HCT116 (cell line): ENCODE measurements around the gene IRAK1BP1. TPM values are rescaled to one million over a fixed set of nuclear protein-coding genes. Genes with fewer than 3 reads are reported as not detected.

Source experiments
- ATAC-seq: fragments of 200-7000 bp; cut with Tn5 transposase; 2 replicates; pipeline ENCODE4 v1.9.1; 2020; ENCODE audit warnings: mild to moderate bottlenecking, moderate library complexity
- BruUV-seq: library from RNA; stranded (reverse); fragments of 400-500 nt; replicated peaks from 2 replicates; lab custom pipeline; 2021; lab: Mats Ljungman, UMichigan
- CTCF ChIA-PET: fragments of 300-600 bp; sonication (Branson Sonifier 250); formaldehyde crosslinking; loops from one replicate; lab custom pipeline; 2021; ENCODE audit warnings: antibody characterized with exemption; lab: Charles Lee
- POLR2A ChIA-PET: fragments of 300-600, 350-600 bp; sonication (Branson Sonifier 250); formaldehyde crosslinking; loops from one replicate; lab custom pipeline; 2021; ENCODE audit warnings: antibody characterized with exemption; lab: Charles Lee
- RAD21 ChIA-PET, 2 experiments: fragments of 300-600 bp; sonication (Branson Sonifier 250); formaldehyde crosslinking; loops; one replicate each; lab custom pipeline; 2023; ENCODE audit warnings: low total read pairs in 2 of 2; ENCODE audit not compliant: uncharacterized antibody in 2 of 2, unreplicated experiment in 2 of 2, low non-redundant PET in 1 of 2; lab: Charles Lee
- DNase-seq: peaks from one replicate; pipeline ENCODE4 v3.0.0-alpha.2; 2010; ENCODE audit warnings: low read depth, low spot score
- H2AFZ ChIP-seq: fragments of 200-600 bp; shearing (Covaris generic), sonication (generic); 2 replicates; pipeline ENCODE4 v1.6.1; 2017; ENCODE audit warnings: low read depth, mixed run types, mixed read lengths, antibody characterized with exemption, low read length; ENCODE audit not compliant: poor library complexity, severe bottlenecking
- H3K27ac ChIP-seq: 2 replicates; pipeline ENCODE4 v1.5.1; 2012; ENCODE audit warnings: low read depth, low read length
- H3K27me3 ChIP-seq: fragments of 200-600 bp; sonication (generic); 2 replicates; pipeline ENCODE4 v1.6.1; 2016; ENCODE audit warnings: mixed run types, low read length, mixed read lengths; ENCODE audit not compliant: insufficient read depth
- H3K36me3 ChIP-seq, 2 experiments: fragments of 200-500 bp in 1 of 2; fragments of 200-600 bp in 1 of 2; sonication (Bioruptor generic) in 1 of 2; sonication (generic) in 1 of 2; 2 replicates each; pipeline versions ENCODE4 v1.5.1 to v1.6.1; 2014 to 2016; ENCODE audit warnings: low read length in 2 of 2, inconsistent platforms in 1 of 2, mixed read lengths in 1 of 2, mixed run types in 1 of 2; ENCODE audit not compliant: insufficient read depth in 2 of 2, control insufficient read depth in 1 of 2
- H3K4me1 ChIP-seq, 2 experiments: fragments of 200-600 bp in 1 of 2; sonication (generic) in 1 of 2; 2 replicates each; pipeline versions ENCODE4 v1.5.1 to v1.6.1; 2012 to 2017; ENCODE audit warnings: low read length in 2 of 2, inconsistent platforms in 1 of 2, mild to moderate bottlenecking in 1 of 2, mixed read lengths in 1 of 2, mixed run types in 1 of 2, moderate library complexity in 1 of 2; ENCODE audit not compliant: insufficient read depth in 2 of 2, control insufficient read depth in 1 of 2
- H3K4me2 ChIP-seq: fragments of 200-600 bp; sonication (generic); 2 replicates; pipeline ENCODE4 v1.6.1; 2017; ENCODE audit warnings: mixed run types, low read length, mixed read lengths
- H3K4me3 ChIP-seq, 2 experiments: fragments of 200-600 bp in 1 of 2; sonication (generic) in 1 of 2; replicated peaks in 1 of 2; 2 replicates each; pipeline ENCODE4 v1.5.1; 2011 to 2016; ENCODE audit warnings: low read length in 2 of 2, control low read depth in 1 of 2, low read depth in 1 of 2, mild to moderate bottlenecking in 1 of 2, mixed read lengths in 1 of 2, mixed run types in 1 of 2
- H3K79me2 ChIP-seq: fragments of 200-600 bp; sonication (generic); 2 replicates; pipeline ENCODE4 v1.6.1; 2017; ENCODE audit warnings: mild to moderate bottlenecking, mixed run types, low read length, moderate library complexity, mixed read lengths; ENCODE audit not compliant: insufficient read depth
- H3K9ac ChIP-seq: fragments of 200-600 bp; sonication (generic); 2 replicates; pipeline ENCODE4 v1.6.1; 2016; ENCODE audit warnings: low read length, mixed read lengths
- H3K9me2 ChIP-seq: fragments of 200-600 bp; sonication (generic), shearing (Covaris generic); 2 replicates; pipeline ENCODE4 v1.6.1; 2017; ENCODE audit warnings: mixed run types, mild to moderate bottlenecking, moderate library complexity; ENCODE audit not compliant: insufficient read depth
- H3K9me3 ChIP-seq, 2 experiments: fragments of 200-500 bp in 1 of 2; fragments of 200-600 bp in 1 of 2; sonication (Bioruptor generic) in 1 of 2; sonication (generic) in 1 of 2; 2 replicates each; pipeline ENCODE4 v1.6.1; 2014 to 2017; ENCODE audit warnings: low read length in 2 of 2, mixed read lengths in 2 of 2, inconsistent platforms in 1 of 2, low read depth in 1 of 2, mild to moderate bottlenecking in 1 of 2, mixed run types in 1 of 2, moderate library complexity in 1 of 2; ENCODE audit not compliant: control insufficient read depth in 1 of 2, insufficient read depth in 1 of 2
- H4K20me1 ChIP-seq: fragments of 200-600 bp; sonication (generic), shearing (Covaris generic); 2 replicates; pipeline ENCODE4 v1.6.1; 2017; ENCODE audit warnings: mixed run types, mild to moderate bottlenecking, moderate library complexity; ENCODE audit not compliant: insufficient read depth
- CBX3 ChIP-seq: IDR thresholded peaks from 2 replicates; pipeline ENCODE4 v1.6.1; 2012; ENCODE audit warnings: low read depth
- CEBPB ChIP-seq: IDR thresholded peaks from 2 replicates; pipeline ENCODE4 v1.6.1; 2012; ENCODE audit warnings: low read depth
- EGR1 ChIP-seq: IDR thresholded peaks from 2 replicates; pipeline ENCODE4 v1.6.1; 2012; ENCODE audit warnings: low read depth
- EZH2phosphoT487 ChIP-seq: fragments of 200-600 bp; IDR thresholded peaks from 2 replicates; pipeline ENCODE4 v1.6.1; 2018; ENCODE audit warnings: antibody characterized with exemption, borderline replicate concordance
- FOSL1 ChIP-seq: IDR thresholded peaks from 2 replicates; pipeline ENCODE4 v1.6.1; 2012; ENCODE audit warnings: low read depth
- POLR2A ChIP-seq: IDR thresholded peaks from 2 replicates; pipeline ENCODE4 v1.7.0; 2011; ENCODE audit warnings: borderline replicate concordance; ENCODE audit not compliant: insufficient read depth, insufficient read length; ENCODE audit errors: extremely low read depth
- SIN3A ChIP-seq: IDR thresholded peaks from 2 replicates; pipeline ENCODE4 v1.6.1; 2012; ENCODE audit warnings: low read depth
- SP1 ChIP-seq: IDR thresholded peaks from 2 replicates; pipeline ENCODE4 v1.6.1; 2012; ENCODE audit warnings: low read depth
- SRF ChIP-seq: IDR thresholded peaks from 2 replicates; pipeline ENCODE4 v1.6.1; 2012; ENCODE audit warnings: low read depth
- TCF7L2 ChIP-seq: IDR thresholded peaks from 2 replicates; pipeline ENCODE4 v1.7.0; 2011; ENCODE audit warnings: borderline replicate concordance, inconsistent platforms; ENCODE audit not compliant: insufficient read depth, insufficient read length; ENCODE audit errors: extremely low read depth
- YY1 ChIP-seq: IDR thresholded peaks from 2 replicates; pipeline ENCODE4 v1.6.1; 2011; ENCODE audit warnings: low read length, low read depth, moderate library complexity, mild to moderate bottlenecking; ENCODE audit not compliant: insufficient replicate concordance; ENCODE audit errors: extremely low read depth
- ZNF274 ChIP-seq: fragments of 200-500 bp; sonication (Bioruptor generic); IDR thresholded peaks from 2 replicates; pipeline ENCODE4 v1.6.1; 2014; ENCODE audit warnings: mild to moderate bottlenecking, low read depth, low read length, inconsistent platforms
- intact Hi-C: fragments of 100-400 bp; cut with micrococcal nuclease; formaldehyde crosslinking; loops from 2 replicates; pipeline ENCODE4 v1.10.0; 2022
- total RNA-seq: library from RNA; stranded (reverse); gene quantifications from one replicate; pipeline ENCODE4 v1.2.1, GENCODE V29; 2021; ENCODE audit not compliant: unreplicated experiment
- TF ChIP-seq, protein P1 (sequence below): IDR thresholded peaks from 2 replicates; pipeline ENCODE4 v1.6.1; 2012
- TF ChIP-seq, protein P2 (sequence below): IDR thresholded peaks from 2 replicates; pipeline ENCODE4 v1.6.1; 2012; ENCODE audit warnings: low read depth
- TF ChIP-seq, protein P3 (sequence below): IDR thresholded peaks from 2 replicates; pipeline ENCODE4 v1.6.1; 2012
- TF ChIP-seq, protein P4 (sequence below): IDR thresholded peaks from 2 replicates; pipeline ENCODE4 v1.6.1; 2011; ENCODE audit warnings: mild to moderate bottlenecking, low read length, moderate library complexity; ENCODE audit not compliant: insufficient replicate concordance; ENCODE audit errors: extremely low read depth
- TF ChIP-seq, protein P5 (sequence below), 3 experiments: fragments of 200-600 bp in 1 of 3; sonication (generic) in 1 of 3; IDR thresholded peaks in 2 of 3; conservative IDR thresholded peaks in 1 of 3; 2 replicates each; pipeline ENCODE4 v1.5.1; 2012 to 2017; ENCODE audit warnings: low read depth in 2 of 3, low read length in 2 of 3, antibody characterized with exemption in 1 of 3, borderline replicate concordance in 1 of 3, control low read depth in 1 of 3, mild to moderate bottlenecking in 1 of 3, mixed read lengths in 1 of 3, mixed run types in 1 of 3, moderate library complexity in 1 of 3; ENCODE audit not compliant: insufficient read depth in 1 of 3

IRAK1BP1 gene
- total RNA-seq, 1 experiment from 2014 or later, result 5.4 TPM

DNA sequence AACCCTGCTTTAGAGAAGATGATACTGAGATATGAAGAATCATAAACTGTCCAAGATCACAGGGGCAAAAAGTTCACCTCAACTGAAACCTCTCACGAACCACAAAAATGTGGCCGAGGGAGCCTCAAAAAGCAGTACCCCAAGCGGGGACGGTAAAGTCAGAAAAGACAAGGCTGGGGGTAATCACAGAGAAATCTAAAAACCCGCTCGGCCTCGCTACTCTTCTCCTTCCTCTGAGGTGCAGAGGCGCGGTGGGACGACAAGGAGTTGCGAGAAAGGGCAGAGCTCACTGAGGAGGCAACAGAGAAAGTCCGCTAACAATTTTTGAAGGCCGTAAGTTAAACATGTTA is 356 bp upstream of the IRAK1BP1 start:
- H2AFZ ChIP-seq, result peak overlapping the region; percentile 90
- H3K4me2 ChIP-seq, result peak overlapping the region; percentile 80
- ChIA-PET RAD21 (no interaction called here), CTCF (no interaction called here), POLR2A (no interaction called here)
- TF ChIP-seq EZH2phosphoT487 (no peak), CEBPB (no peak), CBX3 (no peak), YY1 (no peak), FOSL1 (no peak), SIN3A (no peak), EGR1 (no peak), ZNF274 (no peak), SRF (no peak), SP1 (no peak), TCF7L2 (no peak), POLR2A (no peak)
- TF ChIP-seq, protein P1, sequence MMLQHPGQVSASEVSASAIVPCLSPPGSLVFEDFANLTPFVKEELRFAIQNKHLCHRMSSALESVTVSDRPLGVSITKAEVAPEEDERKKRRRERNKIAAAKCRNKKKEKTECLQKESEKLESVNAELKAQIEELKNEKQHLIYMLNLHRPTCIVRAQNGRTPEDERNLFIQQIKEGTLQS, result no peak
- TF ChIP-seq, protein P2, sequence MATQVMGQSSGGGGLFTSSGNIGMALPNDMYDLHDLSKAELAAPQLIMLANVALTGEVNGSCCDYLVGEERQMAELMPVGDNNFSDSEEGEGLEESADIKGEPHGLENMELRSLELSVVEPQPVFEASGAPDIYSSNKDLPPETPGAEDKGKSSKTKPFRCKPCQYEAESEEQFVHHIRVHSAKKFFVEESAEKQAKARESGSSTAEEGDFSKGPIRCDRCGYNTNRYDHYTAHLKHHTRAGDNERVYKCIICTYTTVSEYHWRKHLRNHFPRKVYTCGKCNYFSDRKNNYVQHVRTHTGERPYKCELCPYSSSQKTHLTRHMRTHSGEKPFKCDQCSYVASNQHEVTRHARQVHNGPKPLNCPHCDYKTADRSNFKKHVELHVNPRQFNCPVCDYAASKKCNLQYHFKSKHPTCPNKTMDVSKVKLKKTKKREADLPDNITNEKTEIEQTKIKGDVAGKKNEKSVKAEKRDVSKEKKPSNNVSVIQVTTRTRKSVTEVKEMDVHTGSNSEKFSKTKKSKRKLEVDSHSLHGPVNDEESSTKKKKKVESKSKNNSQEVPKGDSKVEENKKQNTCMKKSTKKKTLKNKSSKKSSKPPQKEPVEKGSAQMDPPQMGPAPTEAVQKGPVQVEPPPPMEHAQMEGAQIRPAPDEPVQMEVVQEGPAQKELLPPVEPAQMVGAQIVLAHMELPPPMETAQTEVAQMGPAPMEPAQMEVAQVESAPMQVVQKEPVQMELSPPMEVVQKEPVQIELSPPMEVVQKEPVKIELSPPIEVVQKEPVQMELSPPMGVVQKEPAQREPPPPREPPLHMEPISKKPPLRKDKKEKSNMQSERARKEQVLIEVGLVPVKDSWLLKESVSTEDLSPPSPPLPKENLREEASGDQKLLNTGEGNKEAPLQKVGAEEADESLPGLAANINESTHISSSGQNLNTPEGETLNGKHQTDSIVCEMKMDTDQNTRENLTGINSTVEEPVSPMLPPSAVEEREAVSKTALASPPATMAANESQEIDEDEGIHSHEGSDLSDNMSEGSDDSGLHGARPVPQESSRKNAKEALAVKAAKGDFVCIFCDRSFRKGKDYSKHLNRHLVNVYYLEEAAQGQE, result no peak
- TF ChIP-seq, protein P3, sequence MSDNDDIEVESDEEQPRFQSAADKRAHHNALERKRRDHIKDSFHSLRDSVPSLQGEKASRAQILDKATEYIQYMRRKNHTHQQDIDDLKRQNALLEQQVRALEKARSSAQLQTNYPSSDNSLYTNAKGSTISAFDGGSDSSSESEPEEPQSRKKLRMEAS, result no peak
- TF ChIP-seq, protein P4, sequence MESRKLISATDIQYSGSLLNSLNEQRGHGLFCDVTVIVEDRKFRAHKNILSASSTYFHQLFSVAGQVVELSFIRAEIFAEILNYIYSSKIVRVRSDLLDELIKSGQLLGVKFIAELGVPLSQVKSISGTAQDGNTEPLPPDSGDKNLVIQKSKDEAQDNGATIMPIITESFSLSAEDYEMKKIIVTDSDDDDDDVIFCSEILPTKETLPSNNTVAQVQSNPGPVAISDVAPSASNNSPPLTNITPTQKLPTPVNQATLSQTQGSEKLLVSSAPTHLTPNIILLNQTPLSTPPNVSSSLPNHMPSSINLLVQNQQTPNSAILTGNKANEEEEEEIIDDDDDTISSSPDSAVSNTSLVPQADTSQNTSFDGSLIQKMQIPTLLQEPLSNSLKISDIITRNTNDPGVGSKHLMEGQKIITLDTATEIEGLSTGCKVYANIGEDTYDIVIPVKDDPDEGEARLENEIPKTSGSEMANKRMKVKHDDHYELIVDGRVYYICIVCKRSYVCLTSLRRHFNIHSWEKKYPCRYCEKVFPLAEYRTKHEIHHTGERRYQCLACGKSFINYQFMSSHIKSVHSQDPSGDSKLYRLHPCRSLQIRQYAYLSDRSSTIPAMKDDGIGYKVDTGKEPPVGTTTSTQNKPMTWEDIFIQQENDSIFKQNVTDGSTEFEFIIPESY, result no peak
- TF ChIP-seq, protein P5, sequence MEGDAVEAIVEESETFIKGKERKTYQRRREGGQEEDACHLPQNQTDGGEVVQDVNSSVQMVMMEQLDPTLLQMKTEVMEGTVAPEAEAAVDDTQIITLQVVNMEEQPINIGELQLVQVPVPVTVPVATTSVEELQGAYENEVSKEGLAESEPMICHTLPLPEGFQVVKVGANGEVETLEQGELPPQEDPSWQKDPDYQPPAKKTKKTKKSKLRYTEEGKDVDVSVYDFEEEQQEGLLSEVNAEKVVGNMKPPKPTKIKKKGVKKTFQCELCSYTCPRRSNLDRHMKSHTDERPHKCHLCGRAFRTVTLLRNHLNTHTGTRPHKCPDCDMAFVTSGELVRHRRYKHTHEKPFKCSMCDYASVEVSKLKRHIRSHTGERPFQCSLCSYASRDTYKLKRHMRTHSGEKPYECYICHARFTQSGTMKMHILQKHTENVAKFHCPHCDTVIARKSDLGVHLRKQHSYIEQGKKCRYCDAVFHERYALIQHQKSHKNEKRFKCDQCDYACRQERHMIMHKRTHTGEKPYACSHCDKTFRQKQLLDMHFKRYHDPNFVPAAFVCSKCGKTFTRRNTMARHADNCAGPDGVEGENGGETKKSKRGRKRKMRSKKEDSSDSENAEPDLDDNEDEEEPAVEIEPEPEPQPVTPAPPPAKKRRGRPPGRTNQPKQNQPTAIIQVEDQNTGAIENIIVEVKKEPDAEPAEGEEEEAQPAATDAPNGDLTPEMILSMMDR (IDR thresholded peaks at IDR 0.05 in 2 of 3, conservative IDR thresholded peaks at IDR 0.05 in 1 of 3; ENCODE audit: borderline replicate concordance in 1 of 3, insufficient read depth in 1 of 3, low read depth in 2 of 3, low read length in 2 of 3), result no peak
- no peaks in the 10 kb centered on the region for H3K36me3 ChIP-seq
- H3K9me3 ChIP-seq, result no peaks in the 10 kb centered on the region
- no peaks in the 10 kb centered on the region for H4K20me1 ChIP-seq
- BruUV-seq, result TSS peak; percentile 86
- intact Hi-C loops, result no loop called here
- H3K9ac ChIP-seq, result peak overlapping the region; percentile 82
- H3K79me2 ChIP-seq, result peaks cover 12% of the 10 kb centered on the region; the same call in 1 of the 2 replicates
- H3K27ac ChIP-seq, result peak overlapping the region; percentile 60
- ATAC-seq (peak; percentile 58), DNase-seq (no peak)
- H3K4me3 ChIP-seq, result peak overlapping the region; percentile 86 to 96
- no peaks in the 10 kb centered on the region for H3K9me2 ChIP-seq
- H3K27me3 ChIP-seq, result no peaks in the 10 kb centered on the region
- H3K4me1 ChIP-seq, result peaks cover 0 to 16% of the 10 kb centered on the region in 2 experiments; a peak in 2 of 4 replicates
